ENCODE results near the gene DOC2A. TPM values are rescaled to one million over a fixed set of nuclear protein-coding genes. Genes with fewer than 3 reads are reported as not detected.

DOC2A gene
- total RNA-seq, 1 experiment from 2014 or later, result 0.45 TPM

GRCh38 chr16:30005341-30006094 is 5.3 kb downstream of the DOC2A start:
- DNase-seq (ENCODE audit: low spot score), result peak; percentile 42

- no peak for DNase-seq (ENCODE audit: low spot score)
These were observed 6.0 kb downstream of the DOC2A start for GRCh38 chr16:30004811-30005242.

GRCh38 chr16:30004424-30004776 is 6.4 kb downstream of the DOC2A start:
- DNase-seq (ENCODE audit: low spot score), result no peak

GRCh38 chr16:30003670-30004423 is 7.0 kb downstream of the DOC2A start:
- no peak for DNase-seq (ENCODE audit: low spot score)

- DNase-seq (ENCODE audit: low spot score), result no peak
These were observed 8.0 kb downstream of the DOC2A start for GRCh38 chr16:30002614-30003346.

- no peak for DNase-seq (ENCODE audit: low spot score)
These were observed 9.8 kb downstream of the DOC2A start for GRCh38 chr16:30000735-30001631.

GRCh38 chr16:29999605-30000004 is 11.2 kb downstream of the DOC2A start:
- DNase-seq (ENCODE audit: low spot score), result no peak

- DNase-seq (ENCODE audit: low spot score), result no peak
These were observed 14.0 kb downstream of the DOC2A start for GRCh38 chr16:29996766-29997250.

- peak; percentile 91 for DNase-seq (ENCODE audit: low spot score)
These were observed 14.7 kb downstream of the DOC2A start, which contains the start of gene INO80E for GRCh38 chr16:29995911-29996765. TSS of gene INO80E (plus strand) at chr16:29996241. CDS start at chr16:29996311, 70 bp downstream.

GRCh38 chr16:29995324-29995910 is 15.4 kb downstream of the DOC2A start, which contains the start of gene HIRIP3:
TSS of gene HIRIP3 (minus strand) at chr16:29995617. CDS start at chr16:29995605, 12 bp downstream.
- DNase-seq (ENCODE audit: low spot score), result peak; percentile 62

GRCh38 chr16:29994600-29995323 is 16.1 kb downstream of the DOC2A start:
- peak; percentile 42 for DNase-seq (ENCODE audit: low spot score)

GRCh38 chr16:29993903-29994599 is 16.8 kb downstream of the DOC2A start:
- no peak for DNase-seq (ENCODE audit: low spot score)

GRCh38 chr16:29993191-29993902 is 17.5 kb downstream of the DOC2A start:
- no peak for DNase-seq (ENCODE audit: low spot score)

GRCh38 chr16:29992344-29992967 is 18.4 kb downstream of the DOC2A start:
- no peak for DNase-seq (ENCODE audit: low spot score)

- no peak for DNase-seq (ENCODE audit: low spot score)
These were observed 19.3 kb downstream of the DOC2A start for GRCh38 chr16:29991571-29991904.

- no peak for DNase-seq (ENCODE audit: low spot score)
These were observed 19.8 kb downstream of the DOC2A start for GRCh38 chr16:29990883-29991570.

- DNase-seq (ENCODE audit: low spot score), result no peak
These were observed 20.8 kb downstream of the DOC2A start for GRCh38 chr16:29990034-29990433.
